ENCODE data around the gene CREB3L1.
"Not testable (repeated sequence)": the region's sequence is repeated elsewhere in the genome, so short reads cannot be mapped to it uniquely, and the experiment has no call there.

CREB3L1 gene

GRCh38 chr11:46249103-46249937 lies 28.1 kb upstream of the CREB3L1 start:
- no peak for DNase-seq

DNA sequence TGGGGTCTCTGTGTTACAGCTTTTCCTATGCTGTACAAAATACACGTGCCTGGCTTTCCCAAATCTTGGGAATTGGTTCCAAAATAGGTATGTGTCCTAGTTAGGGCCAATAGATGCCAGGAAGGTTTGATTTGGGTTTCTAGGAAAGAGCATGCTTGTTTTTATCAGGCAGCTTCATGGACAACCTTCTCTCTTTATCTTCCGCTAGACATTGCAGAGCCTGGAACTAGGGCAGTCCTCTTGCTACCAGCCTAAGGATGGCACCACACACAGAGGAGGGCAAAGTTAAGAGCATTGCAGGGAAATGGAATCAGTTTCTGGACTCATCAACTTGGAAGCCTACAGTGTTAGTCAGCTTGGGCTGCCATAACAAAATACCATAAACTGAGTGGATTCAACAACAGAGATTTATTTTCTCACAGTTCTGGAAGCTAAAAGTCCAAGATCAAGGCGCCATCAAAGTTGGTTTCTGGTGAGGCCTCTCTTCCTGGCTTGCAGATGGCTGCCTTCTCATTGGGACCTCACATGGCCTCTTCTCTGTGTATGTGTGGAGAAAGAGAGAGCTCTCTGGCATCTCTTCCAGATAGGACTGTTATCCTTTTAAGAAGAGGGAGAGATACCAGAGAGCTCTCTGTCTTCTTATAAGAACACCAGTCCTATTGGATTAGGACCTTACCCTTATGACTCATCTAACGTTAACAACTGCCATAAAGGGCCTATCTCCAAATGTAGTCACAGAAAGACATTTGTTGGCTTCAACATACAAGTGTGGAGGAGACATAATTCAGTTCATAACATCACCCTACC lies 27.3 kb upstream of the CREB3L1 start:
- no peak for DNase-seq

DNA sequence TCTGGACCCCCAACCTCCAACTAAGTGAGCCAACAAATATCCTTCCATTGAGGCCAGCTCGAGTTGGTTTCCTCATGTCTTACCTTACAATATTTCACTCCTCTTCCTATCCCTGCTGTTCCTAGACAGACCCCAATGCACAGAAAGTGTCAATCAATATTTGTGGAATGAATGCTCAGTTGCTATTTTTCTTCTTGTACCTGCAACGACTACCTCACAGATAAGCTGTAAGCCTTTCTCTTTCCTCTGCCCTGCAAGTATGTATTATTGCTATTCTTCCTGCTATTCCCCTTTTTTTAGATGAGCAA lies 26.8 kb upstream of the CREB3L1 start:
- DNase-seq, result no peak

- no peak for DNase-seq
These were observed 25.5 kb upstream of the CREB3L1 start for GRCh38 chr11:46251954-46252353.

DNA sequence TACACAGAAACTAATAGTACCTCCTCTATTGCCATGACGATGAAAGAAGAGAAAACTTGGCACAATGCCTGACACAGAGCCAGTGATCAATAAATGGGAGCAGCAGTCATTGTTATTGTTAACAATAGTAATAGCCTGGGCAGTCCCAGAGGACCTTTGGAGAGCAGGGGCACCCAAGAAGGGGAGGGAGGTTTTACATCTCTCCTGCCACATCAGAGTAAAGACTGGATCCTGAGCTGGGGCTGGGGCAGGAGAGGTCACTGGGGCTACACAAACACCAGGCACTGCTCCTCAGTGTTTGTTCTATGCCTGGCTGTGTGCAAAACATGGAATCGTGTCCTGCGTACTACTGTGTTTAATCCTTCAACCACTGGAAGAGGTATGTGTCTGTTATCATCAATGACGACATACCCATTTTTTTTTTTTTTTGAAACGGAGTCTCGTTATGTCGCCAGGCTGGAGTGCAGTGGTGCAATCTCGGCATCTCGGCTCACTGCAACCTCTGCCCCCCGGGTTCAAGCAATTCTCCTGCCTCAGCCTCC lies 25.0 kb upstream of the CREB3L1 start:
- no peak for DNase-seq

DNA sequence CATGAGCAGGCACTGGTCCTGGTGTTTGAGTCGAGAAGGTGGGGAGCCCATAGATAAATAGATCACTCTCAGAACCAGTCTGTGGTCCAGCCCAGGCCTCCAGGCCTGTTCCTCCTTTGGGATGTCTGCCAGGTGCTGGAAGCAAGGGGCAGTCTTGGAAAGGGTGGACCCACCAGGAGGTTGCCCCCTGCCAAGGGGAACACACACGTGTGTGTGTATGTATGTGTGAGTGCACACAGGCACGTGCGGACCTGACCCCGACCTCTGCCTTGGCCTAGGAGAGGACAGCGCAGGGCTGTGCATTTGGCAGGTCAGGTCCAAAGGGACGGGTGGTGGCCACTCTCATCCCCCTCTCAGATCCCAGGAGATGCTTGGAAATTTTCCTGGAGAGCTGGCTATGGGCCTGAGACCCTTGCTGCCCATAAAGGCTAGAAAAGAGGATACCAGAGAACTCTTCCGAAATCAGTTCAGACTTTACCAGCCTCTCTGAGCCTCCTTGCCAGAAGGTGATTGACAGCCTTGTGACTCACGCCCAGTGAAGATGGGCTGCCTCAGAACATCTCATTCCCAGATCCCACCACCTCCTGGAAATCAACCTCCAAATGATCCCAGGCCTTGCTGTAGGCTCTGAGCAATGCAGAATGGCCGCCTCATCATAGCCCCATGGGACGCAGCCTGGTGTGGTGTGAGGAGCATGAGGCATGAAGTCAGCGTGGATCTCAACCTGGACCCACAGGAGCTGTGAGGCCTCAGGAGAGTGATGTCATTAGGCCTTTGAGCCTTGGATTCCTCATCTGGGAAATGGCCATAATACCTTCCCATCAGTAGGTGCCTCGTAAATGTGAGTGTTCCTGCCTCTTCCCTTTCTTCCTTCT lies 24.0 kb upstream of the CREB3L1 start:
- no peak for DNase-seq

- no peak for DNase-seq
These were observed 23.4 kb upstream of the CREB3L1 start for GRCh38 chr11:46254133-46254491.

- no peak for DNase-seq
These were observed 20.9 kb upstream of the CREB3L1 start for GRCh38 chr11:46256540-46257001.

- not testable (repeated sequence) for DNase-seq
These were observed 18.1 kb upstream of the CREB3L1 start for GRCh38 chr11:46259347-46259746.

DNA sequence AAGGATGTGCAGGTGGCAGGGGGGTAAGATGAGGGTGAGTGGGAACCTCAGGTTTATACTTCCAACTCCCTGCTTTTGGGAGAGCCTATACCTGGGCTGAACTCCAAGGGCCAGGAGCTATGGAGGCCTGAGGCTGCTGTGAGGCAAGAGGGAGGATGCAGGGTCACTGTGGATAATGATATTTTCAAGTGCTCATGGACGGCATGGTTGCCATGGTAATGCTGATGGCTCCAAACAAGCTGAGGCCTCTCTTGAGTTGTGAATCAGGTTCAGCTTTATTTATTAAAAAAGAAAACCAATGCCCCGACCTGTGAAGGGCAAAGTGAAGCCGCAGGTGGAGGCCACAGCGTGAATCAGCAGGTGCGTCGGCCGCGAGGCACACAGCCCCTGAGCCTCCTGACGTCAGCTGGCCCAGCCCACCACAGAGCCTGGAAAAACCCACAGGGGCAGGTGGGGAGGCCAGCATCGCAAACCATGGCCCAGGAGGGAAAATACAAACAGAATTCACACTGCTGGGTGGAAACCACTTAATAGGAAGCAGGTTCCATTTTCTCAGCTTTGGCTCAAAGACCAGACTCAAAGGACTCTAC lies 17.4 kb upstream of the CREB3L1 start:
- no peak for DNase-seq

DNA sequence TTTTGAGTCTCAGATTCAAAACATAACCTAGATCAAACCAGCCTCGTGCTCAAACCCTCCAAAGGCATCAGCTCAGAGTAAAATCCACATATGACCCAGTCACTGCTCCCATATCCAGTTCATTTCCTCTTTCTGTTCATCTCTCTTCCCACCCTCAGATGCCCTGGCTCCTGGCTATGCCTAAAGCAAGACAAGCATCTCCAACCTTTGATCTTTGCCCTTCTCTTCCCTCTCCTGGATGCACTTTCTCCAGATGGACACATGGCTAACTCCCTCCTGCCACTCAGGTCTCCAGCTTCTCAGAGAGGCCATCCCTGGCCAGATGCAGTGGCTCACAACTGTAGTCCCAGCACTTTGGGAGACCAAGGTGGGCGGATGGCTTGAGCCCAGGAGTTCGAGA lies 14.3 kb upstream of the CREB3L1 start:
- no peak for DNase-seq

GRCh38 chr11:46264030-46264429 lies 13.4 kb upstream of the CREB3L1 start:
- no peak for DNase-seq

GRCh38 chr11:46264976-46265375 lies 12.5 kb upstream of the CREB3L1 start:
- no peak for DNase-seq

DNA sequence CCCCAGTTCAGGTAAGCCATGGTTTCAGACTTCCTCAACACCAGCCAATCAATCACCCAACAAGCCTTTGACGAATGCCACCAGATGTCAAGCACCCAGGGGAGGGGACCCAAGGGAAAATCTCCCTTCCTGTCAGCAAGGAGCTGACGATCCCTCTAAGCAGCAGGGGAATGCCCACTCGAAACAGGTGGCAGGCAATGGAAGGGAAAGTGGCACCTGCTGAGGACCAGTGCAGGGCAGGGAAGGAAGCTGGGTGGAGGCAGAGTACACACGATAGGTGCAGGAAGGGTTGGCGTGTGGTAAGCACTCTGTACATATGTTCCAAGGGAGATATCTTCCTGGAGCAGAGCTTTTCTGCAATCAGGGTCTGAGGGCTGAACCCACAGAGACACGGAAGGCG lies 11.7 kb upstream of the CREB3L1 start:
- no peak for DNase-seq

DNA sequence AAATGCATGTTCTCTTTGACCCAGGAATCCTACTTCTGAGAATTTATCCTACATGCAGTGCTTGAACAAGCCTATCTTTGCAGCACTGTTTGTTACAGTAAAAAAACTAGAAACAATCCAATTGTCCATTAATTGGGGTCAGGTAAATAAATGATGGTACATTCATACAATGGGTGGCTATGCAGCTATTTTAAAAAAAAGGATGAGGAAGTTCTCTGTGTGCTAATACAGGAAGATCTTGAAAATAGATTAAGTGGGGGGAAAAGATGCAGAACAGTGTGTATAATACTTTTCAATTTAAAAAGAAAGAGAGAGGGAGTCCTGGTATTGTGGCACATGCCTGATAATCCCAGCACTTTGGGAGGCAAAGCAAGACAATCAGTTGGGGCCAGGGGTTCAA lies 9.5 kb upstream of the CREB3L1 start:
- DNase-seq, result no peak

- DNase-seq, result no peak
These were observed 6.8 kb upstream of the CREB3L1 start for GRCh38 chr11:46270684-46271083.

- no peak for DNase-seq
These were observed 6.1 kb upstream of the CREB3L1 start for GRCh38 chr11:46271407-46271806.

- no peak for DNase-seq
These were observed 5.3 kb upstream of the CREB3L1 start for GRCh38 chr11:46271875-46272815.

- DNase-seq, result no peak
These were observed 4.5 kb upstream of the CREB3L1 start for GRCh38 chr11:46272816-46273427.

GRCh38 chr11:46273511-46274205 lies 3.8 kb upstream of the CREB3L1 start:
- no peak for DNase-seq

Data from NCI-H510A treated with DMSO at 0.1 percent for 48 hours (cell line).